IMR-90 (cell line): ENCODE measurements around the gene ANO4.

Source experiments
- CTCF ChIP-seq: conservative IDR thresholded peaks from 2 replicates; pipeline ENCODE4 v1.5.1; 2012; ENCODE audit warnings: mild to moderate bottlenecking, low read depth, low read length, improper control_type of control experiment
- MAFK ChIP-seq: IDR thresholded peaks from 2 replicates; pipeline ENCODE4 v1.6.1; 2012; ENCODE audit warnings: low read depth, low read length, improper control_type of control experiment
- MAZ ChIP-seq: IDR thresholded peaks from 2 replicates; pipeline ENCODE4 v1.6.1; 2012; ENCODE audit warnings: low read depth, mild to moderate bottlenecking, low read length, improper control_type of control experiment, moderate library complexity, borderline replicate concordance
- MXI1 ChIP-seq: IDR thresholded peaks from 2 replicates; pipeline ENCODE4 v1.6.1; 2012; ENCODE audit warnings: low read depth, mild to moderate bottlenecking, low read length, moderate library complexity, borderline replicate concordance
- POLR2A ChIP-seq: IDR thresholded peaks from 2 replicates; pipeline ENCODE4 v1.6.1; 2012; ENCODE audit warnings: mild to moderate bottlenecking, low read depth, low read length
- RAD21 ChIP-seq: IDR thresholded peaks from 2 replicates; pipeline ENCODE4 v1.6.1; 2012; ENCODE audit warnings: low read length, improper control_type of control experiment
- RCOR1 ChIP-seq: IDR thresholded peaks from 2 replicates; pipeline ENCODE4 v1.6.1; 2012; ENCODE audit warnings: mild to moderate bottlenecking, low read length, improper control_type of control experiment; ENCODE audit not compliant: insufficient replicate concordance
- RFX5 ChIP-seq: IDR thresholded peaks from 2 replicates; pipeline ENCODE4 v1.8.0; 2012; ENCODE audit warnings: low read depth, mild to moderate bottlenecking, low read length, moderate library complexity

GRCh38 chr12:101051151-101051550 is 256.6 kb downstream of the ANO4 start:
- TF ChIP-seq CTCF = no peak
- no peak for TF ChIP-seq MAZ
- TF ChIP-seq POLR2A = no peak
- TF ChIP-seq MXI1 = no peak
- no peak for TF ChIP-seq RCOR1
- no peak for TF ChIP-seq RFX5
- no peak for TF ChIP-seq RAD21
- no peak for TF ChIP-seq MAFK
